ENCODE results near the gene DAGLA.

The DAGLA gene

GRCh38 chr11:61675826-61676225, 4.4 kb upstream of the DAGLA start:
- Histone ChIP-seq H3K4me3 (ENCODE audit: low read length) (no peak overlapping the region), H3K27me3 (ENCODE audit: insufficient read depth, low read length) (peaks cover 20% of the 10 kb centered on the region), H3K4me1 (ENCODE audit: insufficient read depth, low read length) (peaks cover 7% of the 10 kb centered on the region), H3K9me3 (ENCODE audit: low read length) (no peaks in the 10 kb centered on the region), H2AFZ (ENCODE audit: low read depth, low read length) (no peak overlapping the region), H3K36me3 (ENCODE audit: insufficient read depth, low read length) (no peaks in the 10 kb centered on the region)

- no peak overlapping the region for H3K4me3 ChIP-seq (ENCODE audit: low read length)
- H3K36me3 ChIP-seq (ENCODE audit: insufficient read depth, low read length): no peaks in the 10 kb centered on the region
- no peak overlapping the region for H2AFZ ChIP-seq (ENCODE audit: low read depth, low read length)
- H3K4me1 ChIP-seq (ENCODE audit: insufficient read depth, low read length): peaks cover 15% of the 10 kb centered on the region
- H3K27me3 ChIP-seq (ENCODE audit: insufficient read depth, low read length): peaks cover 20% of the 10 kb centered on the region
- no peaks in the 10 kb centered on the region for H3K9me3 ChIP-seq (ENCODE audit: low read length)
Observed at GRCh38 chr11:61679296-61679695, 895 bp upstream of the DAGLA start.

GRCh38 chr11:61680622-61681221, 531 bp downstream of the DAGLA start:
- peaks cover 12% of the 10 kb centered on the region for H3K27me3 ChIP-seq (ENCODE audit: insufficient read depth, low read length)
- H3K9me3 ChIP-seq (ENCODE audit: low read length): no peaks in the 10 kb centered on the region
- no peak overlapping the region for H2AFZ ChIP-seq (ENCODE audit: low read depth, low read length)
- H3K4me3 ChIP-seq (ENCODE audit: low read length): peak overlapping the region; percentile 56
- H3K4me1 ChIP-seq (ENCODE audit: insufficient read depth, low read length): peaks cover 15% of the 10 kb centered on the region
- H3K36me3 ChIP-seq (ENCODE audit: insufficient read depth, low read length): no peaks in the 10 kb centered on the region

- H3K36me3 ChIP-seq (ENCODE audit: insufficient read depth, low read length): no peaks in the 10 kb centered on the region
- H3K4me3 ChIP-seq (ENCODE audit: low read length): no peak overlapping the region
- no peak overlapping the region for H2AFZ ChIP-seq (ENCODE audit: low read depth, low read length)
- peaks cover 2% of the 10 kb centered on the region for H3K27me3 ChIP-seq (ENCODE audit: insufficient read depth, low read length)
- H3K9me3 ChIP-seq (ENCODE audit: low read length): no peaks in the 10 kb centered on the region
- peaks cover 15% of the 10 kb centered on the region for H3K4me1 ChIP-seq (ENCODE audit: insufficient read depth, low read length)
Observed at GRCh38 chr11:61682093-61682732, 2.0 kb downstream of the DAGLA start.

GRCh38 chr11:61682906-61683675, 2.9 kb downstream of the DAGLA start:
- Histone ChIP-seq H3K36me3 (ENCODE audit: insufficient read depth, low read length) (no peaks in the 10 kb centered on the region), H3K4me1 (ENCODE audit: insufficient read depth, low read length) (peaks cover 15% of the 10 kb centered on the region), H3K9me3 (ENCODE audit: low read length) (no peaks in the 10 kb centered on the region), H3K27me3 (ENCODE audit: insufficient read depth, low read length) (peaks cover under 1% of the 10 kb centered on the region), H2AFZ (ENCODE audit: low read depth, low read length) (no peak overlapping the region), H3K4me3 (ENCODE audit: low read length) (no peak overlapping the region)

- Histone ChIP-seq H3K9me3 (ENCODE audit: low read length) (no peaks in the 10 kb centered on the region), H3K27me3 (ENCODE audit: insufficient read depth, low read length) (no peaks in the 10 kb centered on the region), H2AFZ (ENCODE audit: low read depth, low read length) (no peak overlapping the region), H3K36me3 (ENCODE audit: insufficient read depth, low read length) (no peaks in the 10 kb centered on the region), H3K4me1 (ENCODE audit: insufficient read depth, low read length) (peaks cover 17% of the 10 kb centered on the region), H3K4me3 (ENCODE audit: low read length) (no peak overlapping the region)
Observed at GRCh38 chr11:61683961-61684869, 4.0 kb downstream of the DAGLA start.

- Histone ChIP-seq H3K9me3 (ENCODE audit: low read length) (no peaks in the 10 kb centered on the region), H3K27me3 (ENCODE audit: insufficient read depth, low read length) (no peaks in the 10 kb centered on the region), H2AFZ (ENCODE audit: low read depth, low read length) (no peak overlapping the region), H3K4me1 (ENCODE audit: insufficient read depth, low read length) (peaks cover 13% of the 10 kb centered on the region), H3K4me3 (ENCODE audit: low read length) (no peak overlapping the region), H3K36me3 (ENCODE audit: insufficient read depth, low read length) (no peaks in the 10 kb centered on the region)
Observed at GRCh38 chr11:61684870-61685616, 4.9 kb downstream of the DAGLA start.

- no peaks in the 10 kb centered on the region for H3K9me3 ChIP-seq (ENCODE audit: low read length)
- H3K27me3 ChIP-seq (ENCODE audit: insufficient read depth, low read length): no peaks in the 10 kb centered on the region
- no peaks in the 10 kb centered on the region for H3K36me3 ChIP-seq (ENCODE audit: insufficient read depth, low read length)
- no peak overlapping the region for H2AFZ ChIP-seq (ENCODE audit: low read depth, low read length)
- no peak overlapping the region for H3K4me3 ChIP-seq (ENCODE audit: low read length)
- H3K4me1 ChIP-seq (ENCODE audit: insufficient read depth, low read length): peaks cover 12% of the 10 kb centered on the region
Observed at GRCh38 chr11:61685617-61685967, 5.4 kb downstream of the DAGLA start.

- H3K4me1 ChIP-seq (ENCODE audit: insufficient read depth, low read length): peaks cover 11% of the 10 kb centered on the region
- H3K36me3 ChIP-seq (ENCODE audit: insufficient read depth, low read length): no peaks in the 10 kb centered on the region
- H3K4me3 ChIP-seq (ENCODE audit: low read length): no peak overlapping the region
- no peaks in the 10 kb centered on the region for H3K9me3 ChIP-seq (ENCODE audit: low read length)
- no peaks in the 10 kb centered on the region for H3K27me3 ChIP-seq (ENCODE audit: insufficient read depth, low read length)
- H2AFZ ChIP-seq (ENCODE audit: low read depth, low read length): no peak overlapping the region
Observed at GRCh38 chr11:61686066-61686465, 5.9 kb downstream of the DAGLA start.

GRCh38 chr11:61686469-61686868, 6.3 kb downstream of the DAGLA start:
- Histone ChIP-seq H3K27me3 (ENCODE audit: insufficient read depth, low read length) (no peaks in the 10 kb centered on the region), H3K36me3 (ENCODE audit: insufficient read depth, low read length) (no peaks in the 10 kb centered on the region), H2AFZ (ENCODE audit: low read depth, low read length) (no peak overlapping the region), H3K4me3 (ENCODE audit: low read length) (no peak overlapping the region), H3K9me3 (ENCODE audit: low read length) (no peaks in the 10 kb centered on the region), H3K4me1 (ENCODE audit: insufficient read depth, low read length) (peaks cover 15% of the 10 kb centered on the region)

- no peaks in the 10 kb centered on the region for H3K27me3 ChIP-seq (ENCODE audit: insufficient read depth, low read length)
- peaks cover 17% of the 10 kb centered on the region for H3K4me1 ChIP-seq (ENCODE audit: insufficient read depth, low read length)
- H3K4me3 ChIP-seq (ENCODE audit: low read length): no peak overlapping the region
- H3K36me3 ChIP-seq (ENCODE audit: insufficient read depth, low read length): no peaks in the 10 kb centered on the region
- no peak overlapping the region for H2AFZ ChIP-seq (ENCODE audit: low read depth, low read length)
- H3K9me3 ChIP-seq (ENCODE audit: low read length): no peaks in the 10 kb centered on the region
Observed at GRCh38 chr11:61687420-61687819, 7.2 kb downstream of the DAGLA start.

- Histone ChIP-seq H3K9me3 (ENCODE audit: low read length) (no peaks in the 10 kb centered on the region), H3K27me3 (ENCODE audit: insufficient read depth, low read length) (no peaks in the 10 kb centered on the region), H3K4me1 (ENCODE audit: insufficient read depth, low read length) (peaks cover 17% of the 10 kb centered on the region), H3K4me3 (ENCODE audit: low read length) (no peak overlapping the region), H2AFZ (ENCODE audit: low read depth, low read length) (no peak overlapping the region), H3K36me3 (ENCODE audit: insufficient read depth, low read length) (no peaks in the 10 kb centered on the region)
Observed at GRCh38 chr11:61688365-61689163, 8.4 kb downstream of the DAGLA start.
